Liver (tissue), 9 donors: ENCODE data around the gene SF3B6. TPM values are rescaled to one million over a fixed set of nuclear protein-coding genes. Genes with fewer than 3 reads are reported as not detected.

Source experiments
- DNase-seq: peaks from one replicate; pipeline ENCODE4 v3.0.0-alpha.2; 2017; ENCODE audit warnings: low spot score
- H3K27ac ChIP-seq, 2 donors: one replicate each; pipeline ENCODE4 v1.7.0; 2013; ENCODE audit warnings: inconsistent platforms in 2 of 2, low read length in 2 of 2, control low read depth in 1 of 2, low read depth in 1 of 2, mild to moderate bottlenecking in 1 of 2
- H3K27me3 ChIP-seq, 4 donors: one replicate each; pipeline versions ENCODE4 v1.6.1 to v1.7.0; 2013; ENCODE audit warnings: low read length in 3 of 4, inconsistent platforms in 1 of 4, mild to moderate bottlenecking in 1 of 4, moderate library complexity in 1 of 4; ENCODE audit not compliant: control insufficient read depth in 4 of 4, insufficient read depth in 4 of 4
- H3K36me3 ChIP-seq, 4 donors: one replicate each; pipeline versions ENCODE4 v1.6.1 to v1.7.0; 2013; ENCODE audit warnings: low read length in 3 of 4, mild to moderate bottlenecking in 3 of 4, low read depth in 1 of 4, moderate library complexity in 1 of 4; ENCODE audit not compliant: control insufficient read depth in 4 of 4, insufficient read depth in 3 of 4
- H3K4me1 ChIP-seq, 4 donors: one replicate each; pipeline versions ENCODE4 v1.6.1 to v1.7.0; 2013; ENCODE audit warnings: low read length in 3 of 4, mild to moderate bottlenecking in 3 of 4, moderate library complexity in 1 of 4; ENCODE audit not compliant: control insufficient read depth in 4 of 4, insufficient read depth in 4 of 4
- H3K4me3 ChIP-seq, 3 donors: one replicate each; pipeline versions ENCODE4 v1.6.1 to v1.7.0; 2013; ENCODE audit warnings: low read length in 3 of 3, control low read depth in 1 of 3, low read depth in 1 of 3, mild to moderate bottlenecking in 1 of 3
- H3K9ac ChIP-seq, 2 donors: one replicate each; pipeline ENCODE4 v1.7.0; 2013; ENCODE audit warnings: low read length in 2 of 2, mild to moderate bottlenecking in 2 of 2, moderate library complexity in 2 of 2, control low read depth in 1 of 2, low read depth in 1 of 2
- H3K9me3 ChIP-seq, 4 donors: one replicate each; pipeline versions ENCODE4 v1.6.1 to v1.7.0; 2013; ENCODE audit warnings: low read length in 3 of 4; ENCODE audit not compliant: control insufficient read depth in 4 of 4
- ATF3 ChIP-seq: IDR thresholded peaks from 2 replicates; pipeline ENCODE4 v1.6.1; 2016; ENCODE audit warnings: antibody characterized with exemption
- EGR1 ChIP-seq, 2 donors: IDR thresholded peaks; 2 replicates each; pipeline ENCODE4 v1.6.1; 2016 to 2018; ENCODE audit warnings: antibody characterized with exemption in 2 of 2, low read depth in 2 of 2
- FOXA1 ChIP-seq: IDR thresholded peaks from 2 replicates; pipeline ENCODE4 v1.6.1; 2016; ENCODE audit warnings: antibody characterized with exemption
- HNF4G ChIP-seq: IDR thresholded peaks from 2 replicates; pipeline ENCODE4 v1.6.1; 2016; ENCODE audit warnings: antibody characterized with exemption
- JUND ChIP-seq, 2 donors: IDR thresholded peaks; 2 replicates each; pipeline ENCODE4 v1.6.1; 2016; ENCODE audit warnings: antibody characterized with exemption in 2 of 2
- MAX ChIP-seq: IDR thresholded peaks from 2 replicates; pipeline ENCODE4 v1.6.1; 2016; ENCODE audit warnings: antibody characterized with exemption
- NR2F2 ChIP-seq: IDR thresholded peaks from 2 replicates; pipeline ENCODE4 v1.6.1; 2016; ENCODE audit warnings: antibody characterized with exemption
- RAD21 ChIP-seq, 2 donors: IDR thresholded peaks; 2 replicates each; pipeline ENCODE4 v1.6.1; 2016; ENCODE audit warnings: antibody characterized with exemption in 2 of 2, mild to moderate bottlenecking in 2 of 2
- REST ChIP-seq: IDR thresholded peaks from 2 replicates; pipeline ENCODE4 v1.6.1; 2016; ENCODE audit warnings: antibody characterized with exemption, mild to moderate bottlenecking
- SP1 ChIP-seq: IDR thresholded peaks from 2 replicates; pipeline ENCODE4 v1.6.1; 2018; ENCODE audit warnings: antibody characterized with exemption, mild to moderate bottlenecking
- TAF1 ChIP-seq: conservative IDR thresholded peaks from 2 replicates; pipeline ENCODE4 v1.6.1; 2016; ENCODE audit warnings: antibody characterized with exemption, mild to moderate bottlenecking
- YY1 ChIP-seq: IDR thresholded peaks from 2 replicates; pipeline ENCODE4 v1.6.1; 2016; ENCODE audit warnings: antibody characterized with exemption, mild to moderate bottlenecking
- ZBTB33 ChIP-seq: IDR thresholded peaks from 2 replicates; pipeline ENCODE4 v1.6.1; 2016; ENCODE audit warnings: antibody characterized with exemption
- WGBS: extraction: QIAGEN DNeasy Blood & Tissue Kit; methylation state at CpG from one replicate; pipeline ENCODE4 v1.1.7; 2013; 5-methylcytosine and 5-hydroxymethylcytosine counted together
- polyA plus RNA-seq, 2 donors: library from polyadenylated mRNA; stranded (reverse) in 1 of 2; unstranded in 1 of 2; fragments of 200-250 nt in 1 of 2; fragments of >200 nt in 1 of 2; fragmentation: Nextera tagmentation in 1 of 2; extraction: Ambion mirVana in 1 of 2; gene quantifications; one replicate each; pipeline versions ENCODE4 v1.2.1 to v1.2.3, GENCODE V29; 2013 to 2015
- total RNA-seq, 2 donors: library from RNA; depleted of rRNA; stranded (reverse); fragments of >200 nt; gene quantifications; one replicate each; pipeline ENCODE4 v1.2.3, GENCODE V29; 2014
- donor health status: healthy.
- donor health status: healthy.
- donor health status: healthy.
- donor health status: healthy.
- donor health status: healthy.

The SF3B6 gene
- total and polyA plus RNA-seq, 4 donors, result 31.0 to 104 (median 75.6) TPM

- WGBS, result 90% methylated on average over 6 of the region's 6 CpGs
These were observed 20.4 kb downstream of the SF3B6 start for GRCh38 chr2:24055750-24056149.

More at GRCh38 chr2:24055750-24056149, 20.4 kb downstream of the SF3B6 start:
- TF ChIP-seq JUND (IDR thresholded peaks at IDR 0.05), result no peak
- no peak for TF ChIP-seq ZBTB33
- no peak for TF ChIP-seq MAX
- no peak for TF ChIP-seq ATF3
- TF ChIP-seq YY1, result no peak
- TF ChIP-seq HNF4G, result no peak
- no peak for TF ChIP-seq REST
- TF ChIP-seq FOXA1, result no peak
- no peak for TF ChIP-seq SP1
- TF ChIP-seq RAD21 (IDR thresholded peaks at IDR 0.05), result no peak
- TF ChIP-seq TAF1, result no peak
- no peak for TF ChIP-seq NR2F2
- TF ChIP-seq EGR1 (IDR thresholded peaks at IDR 0.05; ENCODE audit: low read depth in 2 of 2), result no peak
- H3K27me3 ChIP-seq, result no peaks in the 10 kb centered on the region
- H3K9me3 ChIP-seq, result no peaks in the 10 kb centered on the region
- no peak overlapping the region for H3K4me3 ChIP-seq
- peaks cover 0 to 5% (median 0%) of the 10 kb centered on the region in 4 donors for H3K4me1 ChIP-seq
- no peak for DNase-seq
- no peak overlapping the region for H3K9ac ChIP-seq
- H3K36me3 ChIP-seq, result no peaks in the 10 kb centered on the region
- H3K27ac ChIP-seq, result no peak overlapping the region
